ENCODE data around the gene HTR5A.

Gene HTR5A

DNA sequence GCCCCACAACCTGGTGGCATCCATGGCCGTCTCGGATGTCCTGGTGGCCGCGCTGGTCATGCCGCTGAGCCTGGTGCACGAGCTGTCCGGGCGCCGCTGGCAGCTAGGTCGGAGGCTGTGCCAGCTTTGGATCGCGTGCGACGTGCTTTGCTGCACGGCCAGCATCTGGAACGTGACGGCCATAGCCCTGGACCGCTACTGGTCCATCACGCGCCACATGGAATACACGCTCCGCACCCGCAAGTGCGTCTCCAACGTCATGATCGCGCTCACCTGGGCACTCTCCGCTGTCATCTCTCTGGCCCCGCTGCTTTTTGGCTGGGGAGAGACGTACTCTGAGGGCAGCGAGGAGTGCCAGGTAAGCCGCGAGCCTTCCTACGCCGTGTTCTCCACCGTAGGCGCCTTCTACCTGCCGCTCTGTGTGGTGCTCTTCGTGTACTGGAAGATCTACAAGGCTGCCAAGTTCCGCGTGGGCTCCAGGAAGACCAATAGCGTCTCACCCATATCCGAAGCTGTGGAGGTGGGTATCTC is 1.1 kb downstream of the HTR5A start:
- Histone ChIP-seq H3K9me3 (no peaks in the 10 kb centered on the region), H3K27me3 (peaks cover 31% of the 10 kb centered on the region), H3K27ac (no peak overlapping the region), H3K36me3 (no peaks in the 10 kb centered on the region), H3K4me3 (ENCODE audit: low read depth in 1 of 2, low read length in 1 of 2) (no peak overlapping the region), H3K4me1 (ENCODE audit: control insufficient read depth in 1 of 2, insufficient read depth in 1 of 2, low read depth in 1 of 2, low read length in 1 of 2) (no peaks in the 10 kb centered on the region)
- no peak for TF ChIP-seq CTCF (IDR thresholded peaks at IDR 0.05)

DNA sequence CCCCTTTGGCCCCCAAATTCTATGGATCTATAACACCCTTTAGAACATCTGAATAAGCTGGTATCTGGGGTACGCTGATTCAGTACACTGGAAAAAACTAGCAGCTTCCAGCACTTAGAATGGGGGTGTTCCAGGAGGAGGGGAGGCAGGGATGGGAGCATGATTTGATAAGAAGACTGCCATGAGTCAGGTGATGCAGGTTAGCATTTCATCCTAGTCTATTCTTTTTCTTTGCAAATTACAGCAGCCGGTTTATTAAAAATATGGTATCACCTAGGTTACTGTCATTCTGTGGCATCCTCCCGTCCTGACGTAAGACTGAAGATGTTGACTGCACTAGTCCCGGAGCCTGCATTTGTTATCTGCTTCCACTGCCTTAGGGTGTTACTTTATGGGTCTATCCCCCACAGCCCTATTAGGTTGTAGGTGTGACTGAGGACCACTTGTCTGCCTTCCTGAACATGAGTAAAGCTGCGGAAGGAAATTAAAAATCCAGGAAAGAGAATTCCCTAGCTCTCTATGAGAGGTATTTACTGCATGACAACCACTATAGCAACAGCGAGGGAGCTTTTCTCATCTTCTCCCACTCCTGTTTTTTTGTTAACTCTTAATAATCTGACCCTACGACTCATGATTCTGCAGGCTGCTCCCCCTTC is 1.9 kb downstream of the HTR5A start:
- Histone ChIP-seq H3K36me3 (no peaks in the 10 kb centered on the region), H3K4me3 (ENCODE audit: low read depth in 1 of 2, low read length in 1 of 2) (no peak overlapping the region), H3K4me1 (ENCODE audit: control insufficient read depth in 1 of 2, insufficient read depth in 1 of 2, low read depth in 1 of 2, low read length in 1 of 2) (no peaks in the 10 kb centered on the region), H3K27ac (no peak overlapping the region), H3K9me3 (no peaks in the 10 kb centered on the region), H3K27me3 (peaks cover 31% of the 10 kb centered on the region)
- TF ChIP-seq CTCF (IDR thresholded peaks at IDR 0.05) = no peak

GRCh38 chr7:155073922-155074321 is 3.8 kb downstream of the HTR5A start:
- H3K4me1 ChIP-seq (ENCODE audit: control insufficient read depth in 1 of 2, insufficient read depth in 1 of 2, low read depth in 1 of 2, low read length in 1 of 2) = no peaks in the 10 kb centered on the region
- H3K4me3 ChIP-seq (ENCODE audit: low read depth in 1 of 2, low read length in 1 of 2) = no peak overlapping the region
- TF ChIP-seq CTCF (IDR thresholded peaks at IDR 0.05) = no peak
- no peak overlapping the region for H3K27ac ChIP-seq
- no peaks in the 10 kb centered on the region for H3K36me3 ChIP-seq
- H3K27me3 ChIP-seq = peaks cover 31% of the 10 kb centered on the region
- no peaks in the 10 kb centered on the region for H3K9me3 ChIP-seq

GRCh38 chr7:155084021-155084420 is 13.9 kb downstream of the HTR5A start:
- no peaks in the 10 kb centered on the region for H3K36me3 ChIP-seq
- H3K27ac ChIP-seq = no peak overlapping the region
- H3K27me3 ChIP-seq = no peaks in the 10 kb centered on the region
- H3K4me1 ChIP-seq (ENCODE audit: control insufficient read depth in 1 of 2, insufficient read depth in 1 of 2, low read depth in 1 of 2, low read length in 1 of 2) = no peaks in the 10 kb centered on the region
- H3K4me3 ChIP-seq (ENCODE audit: low read depth in 1 of 2, low read length in 1 of 2) = no peak overlapping the region
- no peak for TF ChIP-seq CTCF (IDR thresholded peaks at IDR 0.05)
- H3K9me3 ChIP-seq = no peaks in the 10 kb centered on the region

- Histone ChIP-seq H3K27ac (no peak overlapping the region), H3K4me3 (ENCODE audit: low read depth in 1 of 2, low read length in 1 of 2) (no peak overlapping the region), H3K27me3 (no peaks in the 10 kb centered on the region), H3K9me3 (no peaks in the 10 kb centered on the region), H3K4me1 (ENCODE audit: control insufficient read depth in 1 of 2, insufficient read depth in 1 of 2, low read depth in 1 of 2, low read length in 1 of 2) (no peaks in the 10 kb centered on the region), H3K36me3 (no peaks in the 10 kb centered on the region)
- TF ChIP-seq CTCF (IDR thresholded peaks at IDR 0.05) = no peak
Measured at GRCh38 chr7:155084969-155085368, 14.8 kb downstream of the HTR5A start.
